Hepatocyte (in vitro differentiated cells): Measurements from ENCODE around the gene STXBP4. TPM values are rescaled to one million over a fixed set of nuclear protein-coding genes. Genes with fewer than 3 reads are reported as not detected.

Source experiments
- DNase-seq: peaks from one replicate; pipeline ENCODE4 v3.0.0-alpha.2; 2016; ENCODE audit warnings: low spot score
- H2AFZ ChIP-seq: fragments of 200-600 bp; sonication (generic); 2 replicates; pipeline ENCODE4 v1.6.0; 2016; ENCODE audit warnings: antibody characterized with exemption, mild to moderate bottlenecking
- H3K27ac ChIP-seq: fragments of 200-600 bp; sonication (generic); 2 replicates; pipeline ENCODE4 v1.5.1; 2016; ENCODE audit warnings: mild to moderate bottlenecking
- H3K27me3 ChIP-seq: fragments of 200-600 bp; sonication (generic); 2 replicates; pipeline ENCODE4 v1.6.1; 2016
- H3K36me3 ChIP-seq: fragments of 200-600 bp; sonication (generic); replicated peaks from 2 replicates; pipeline ENCODE4 v1.5.1; 2016; ENCODE audit warnings: low read depth; ENCODE audit not compliant: insufficient read depth
- H3K4me1 ChIP-seq: fragments of 200-600 bp; sonication (generic); 2 replicates; pipeline ENCODE4 v1.5.1; 2016; ENCODE audit warnings: mild to moderate bottlenecking, moderate library complexity; ENCODE audit not compliant: insufficient read depth
- H3K4me2 ChIP-seq: fragments of 200-600 bp; sonication (generic); 2 replicates; pipeline ENCODE4 v1.6.0; 2016
- H3K4me3 ChIP-seq: fragments of 200-600 bp; sonication (generic); 2 replicates; pipeline ENCODE4 v1.5.1; 2016; ENCODE audit warnings: mild to moderate bottlenecking
- H3K79me2 ChIP-seq: fragments of 200-600 bp; sonication (generic); 2 replicates; pipeline ENCODE4 v1.6.0; 2017; ENCODE audit warnings: mild to moderate bottlenecking
- H3K9me2 ChIP-seq: fragments of 200-600 bp; sonication (generic); replicated peaks from 2 replicates; pipeline ENCODE4 v1.6.0; 2017; ENCODE audit warnings: mild to moderate bottlenecking; ENCODE audit not compliant: insufficient read depth
- H3K9me3 ChIP-seq: fragments of 200-600 bp; sonication (generic); 2 replicates; pipeline ENCODE4 v1.5.1; 2016; ENCODE audit warnings: low read depth, mild to moderate bottlenecking
- H4K20me1 ChIP-seq: fragments of 200-600 bp; sonication (generic); 2 replicates; pipeline ENCODE4 v1.6.0; 2016; ENCODE audit warnings: mild to moderate bottlenecking; ENCODE audit not compliant: insufficient read depth, poor library complexity, severe bottlenecking
- EZH2 ChIP-seq: fragments of 200-600 bp; sonication (generic); IDR thresholded peaks from 2 replicates; pipeline ENCODE4 v1.6.1; 2016; ENCODE audit warnings: antibody characterized with exemption, mild to moderate bottlenecking, borderline replicate concordance
- EZH2phosphoT487 ChIP-seq: fragments of 200-600 bp; sonication (generic); IDR thresholded peaks from one replicate; pipeline ENCODE4 v1.6.1; 2018; ENCODE audit warnings: antibody characterized with exemption, mild to moderate bottlenecking, low read depth, moderate library complexity; ENCODE audit not compliant: unreplicated experiment, severe bottlenecking
- WGBS: methylation state at CpG from one replicate; pipeline ENCODE4 v1.1.6; 2016; ENCODE audit warnings: low lambda C conversion rate; ENCODE audit errors: missing lambda C conversion rate; 5-methylcytosine and 5-hydroxymethylcytosine counted together
- polyA plus RNA-seq: library from polyadenylated mRNA; unstranded; fragments of >200 nt; fragmentation: Nextera tagmentation; extraction: Ambion mirVana; gene quantifications from 2 replicates; pipeline ENCODE4 v1.2.1, GENCODE V29; 2016
- total RNA-seq: library from RNA; depleted of rRNA; stranded (reverse); fragments of >200 nt; gene quantifications from 2 replicates; pipeline ENCODE4 v1.2.3, GENCODE V29; 2014
- TF ChIP-seq, protein P1 (sequence below): fragments of 200-600 bp; sonication (generic); IDR thresholded peaks from 2 replicates; pipeline ENCODE4 v1.5.1; 2016; ENCODE audit warnings: antibody characterized with exemption, mild to moderate bottlenecking; ENCODE audit not compliant: poor library complexity

Gene STXBP4
- total and polyA plus RNA-seq, 2 experiments from 2014 or later = 9.0 to 50.1 TPM

DNA sequence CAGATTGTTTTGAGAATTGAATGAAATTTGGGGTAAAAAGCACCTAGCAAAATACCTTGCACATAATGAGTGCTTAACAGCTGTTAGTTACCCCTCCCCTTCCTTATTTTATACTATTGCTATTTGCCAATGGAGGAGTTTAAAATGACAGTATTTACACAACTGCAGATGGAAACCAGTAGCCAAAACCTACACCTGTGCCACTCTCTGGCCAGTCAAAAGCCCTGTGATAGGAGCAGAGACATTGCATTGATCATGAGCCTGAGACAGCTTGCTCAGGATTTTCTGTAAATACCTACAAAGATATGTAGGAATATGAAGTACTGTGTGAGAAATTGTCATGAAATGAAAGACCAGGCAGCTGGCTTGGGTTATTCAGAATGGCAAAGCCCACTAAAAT is 180.9 kb downstream of the STXBP4 start:
- Histone ChIP-seq H3K36me3 (no peaks in the 10 kb centered on the region), H3K9me2 (no peaks in the 10 kb centered on the region), H4K20me1 (no peaks in the 10 kb centered on the region), H3K4me1 (no peaks in the 10 kb centered on the region), H3K27me3 (no peaks in the 10 kb centered on the region), H3K79me2 (no peaks in the 10 kb centered on the region), H3K4me2 (no peak overlapping the region), H3K9me3 (no peaks in the 10 kb centered on the region), H3K27ac (no peak overlapping the region), H3K4me3 (no peak overlapping the region), H2AFZ (no peak overlapping the region)
- DNase-seq = no peak
- TF ChIP-seq EZH2phosphoT487 (no peak), EZH2 (no peak)
- TF ChIP-seq, protein P1, sequence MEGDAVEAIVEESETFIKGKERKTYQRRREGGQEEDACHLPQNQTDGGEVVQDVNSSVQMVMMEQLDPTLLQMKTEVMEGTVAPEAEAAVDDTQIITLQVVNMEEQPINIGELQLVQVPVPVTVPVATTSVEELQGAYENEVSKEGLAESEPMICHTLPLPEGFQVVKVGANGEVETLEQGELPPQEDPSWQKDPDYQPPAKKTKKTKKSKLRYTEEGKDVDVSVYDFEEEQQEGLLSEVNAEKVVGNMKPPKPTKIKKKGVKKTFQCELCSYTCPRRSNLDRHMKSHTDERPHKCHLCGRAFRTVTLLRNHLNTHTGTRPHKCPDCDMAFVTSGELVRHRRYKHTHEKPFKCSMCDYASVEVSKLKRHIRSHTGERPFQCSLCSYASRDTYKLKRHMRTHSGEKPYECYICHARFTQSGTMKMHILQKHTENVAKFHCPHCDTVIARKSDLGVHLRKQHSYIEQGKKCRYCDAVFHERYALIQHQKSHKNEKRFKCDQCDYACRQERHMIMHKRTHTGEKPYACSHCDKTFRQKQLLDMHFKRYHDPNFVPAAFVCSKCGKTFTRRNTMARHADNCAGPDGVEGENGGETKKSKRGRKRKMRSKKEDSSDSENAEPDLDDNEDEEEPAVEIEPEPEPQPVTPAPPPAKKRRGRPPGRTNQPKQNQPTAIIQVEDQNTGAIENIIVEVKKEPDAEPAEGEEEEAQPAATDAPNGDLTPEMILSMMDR = no peak

DNA sequence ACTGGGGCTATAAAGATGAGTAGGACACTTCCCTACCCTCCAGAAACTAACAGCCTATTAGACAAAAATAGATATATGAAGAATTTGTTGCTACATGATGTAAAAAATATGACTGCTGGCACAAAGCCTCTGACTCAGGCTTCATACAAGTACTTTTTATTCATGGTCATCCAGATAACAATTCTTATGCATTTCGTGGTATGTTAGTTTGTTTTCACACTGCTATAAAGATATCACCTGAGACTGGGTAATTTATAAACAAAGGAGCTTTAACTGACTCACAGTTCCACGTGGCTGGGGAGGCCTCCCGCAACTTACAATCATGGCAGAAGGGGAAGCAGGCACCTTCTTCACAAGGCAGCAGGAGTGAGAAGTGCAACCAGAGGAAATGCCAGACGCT is 183.7 kb downstream of the STXBP4 start:
- Histone ChIP-seq H3K27me3 (no peaks in the 10 kb centered on the region), H3K36me3 (no peaks in the 10 kb centered on the region), H3K27ac (no peak overlapping the region), H3K4me1 (no peaks in the 10 kb centered on the region), H3K79me2 (no peaks in the 10 kb centered on the region), H3K9me3 (no peaks in the 10 kb centered on the region), H4K20me1 (no peaks in the 10 kb centered on the region), H3K9me2 (no peaks in the 10 kb centered on the region), H3K4me3 (no peak overlapping the region), H3K4me2 (no peak overlapping the region), H2AFZ (no peak overlapping the region)
- 63% methylated on average over 4 of the region's 4 CpGs for WGBS
- TF ChIP-seq, protein P1 = no peak
- TF ChIP-seq EZH2phosphoT487 = no peak
- no peak for TF ChIP-seq EZH2
- DNase-seq = peak; percentile 14

DNA sequence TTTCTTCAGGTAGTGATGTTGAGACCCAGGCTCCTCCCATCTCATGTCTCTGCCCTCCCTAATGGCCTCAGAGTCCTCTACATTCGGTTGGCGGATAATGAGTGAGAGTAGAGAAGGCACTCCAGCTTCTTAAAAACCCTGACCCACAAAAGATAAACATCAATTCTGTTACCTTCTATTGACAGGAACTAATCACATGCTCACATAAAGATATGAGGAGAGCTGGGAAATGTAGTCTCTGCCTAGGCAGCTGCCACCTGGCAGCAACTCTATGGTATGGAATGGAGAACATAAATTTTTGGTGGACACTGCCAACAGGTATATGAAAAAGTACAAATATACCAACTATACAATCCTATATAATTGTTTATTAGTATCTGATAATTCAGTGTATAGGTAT is 185.5 kb downstream of the STXBP4 start:
- Histone ChIP-seq H3K9me2 (no peaks in the 10 kb centered on the region), H3K4me1 (no peaks in the 10 kb centered on the region), H4K20me1 (no peaks in the 10 kb centered on the region), H3K27ac (no peak overlapping the region), H3K79me2 (no peaks in the 10 kb centered on the region), H3K4me2 (no peak overlapping the region), H2AFZ (no peak overlapping the region), H3K27me3 (no peaks in the 10 kb centered on the region), H3K4me3 (no peak overlapping the region), H3K9me3 (no peaks in the 10 kb centered on the region), H3K36me3 (no peaks in the 10 kb centered on the region)
- TF ChIP-seq EZH2 (no peak), EZH2phosphoT487 (no peak)
- TF ChIP-seq, protein P1 = no peak
- 83% methylated on average over 2 of the region's 2 CpGs for WGBS
- DNase-seq = no peak
